ENCODE data around the gene SPTB.

DNA sequence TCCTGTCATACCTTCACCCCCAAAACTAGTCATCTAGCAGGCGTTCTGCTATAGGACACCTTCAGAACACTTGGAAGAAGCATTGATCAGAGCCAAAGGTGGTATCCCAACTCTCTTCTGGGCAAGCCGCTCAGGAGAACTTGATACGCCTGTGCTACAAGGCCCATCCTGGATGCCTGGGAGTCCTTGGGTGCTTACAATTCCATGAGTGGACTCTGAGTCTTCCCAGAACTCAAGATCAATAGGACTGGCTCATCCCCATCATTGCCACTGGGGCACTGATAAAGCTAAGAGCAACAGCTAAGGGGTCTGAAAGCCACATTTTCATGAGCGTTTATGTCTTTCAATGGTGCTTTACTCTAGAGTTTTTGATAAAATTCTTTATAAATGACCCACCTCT is 1.9 kb downstream of the SPTB start:
- TF ChIP-seq CTCF (IDR thresholded peaks at IDR 0.05; ENCODE audit: low read depth, low read length) (no peak), POLR2A (IDR thresholded peaks at IDR 0.05; ENCODE audit: extremely low read depth, insufficient read length) (no peak), MYC (IDR thresholded peaks at IDR 0.05; ENCODE audit: low read depth, low read length) (no peak)
- TF ChIP-seq, protein P1, sequence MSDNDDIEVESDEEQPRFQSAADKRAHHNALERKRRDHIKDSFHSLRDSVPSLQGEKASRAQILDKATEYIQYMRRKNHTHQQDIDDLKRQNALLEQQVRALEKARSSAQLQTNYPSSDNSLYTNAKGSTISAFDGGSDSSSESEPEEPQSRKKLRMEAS (IDR thresholded peaks at IDR 0.05; ENCODE audit: low read depth, low read length), result no peak
